Activated CD4-positive, CD25-positive, alpha-beta regulatory T cell treated with anti-CD3 and anti-CD28 coated beads, Interleukin-2, amount 50 U/mL, for 24 hours (primary cell): ENCODE results near the gene DMWD.
A peak's percentile ranks its signal among the peaks of the same experiment; 100 is the strongest.
"Not testable (repeated sequence)": the region's sequence is repeated elsewhere in the genome, so short reads cannot be mapped to it uniquely, and the experiment has no call there.

ENCODE experiments used
- ATAC-seq, 2 donors: fragments of 150-1000 bp; cut with Tn5 transposase; one replicate each; pipeline ENCODE4 v1.10.0; 2021; ENCODE audit warnings: mild to moderate bottlenecking in 1 of 2, moderate library complexity in 1 of 2

Gene DMWD

DNA sequence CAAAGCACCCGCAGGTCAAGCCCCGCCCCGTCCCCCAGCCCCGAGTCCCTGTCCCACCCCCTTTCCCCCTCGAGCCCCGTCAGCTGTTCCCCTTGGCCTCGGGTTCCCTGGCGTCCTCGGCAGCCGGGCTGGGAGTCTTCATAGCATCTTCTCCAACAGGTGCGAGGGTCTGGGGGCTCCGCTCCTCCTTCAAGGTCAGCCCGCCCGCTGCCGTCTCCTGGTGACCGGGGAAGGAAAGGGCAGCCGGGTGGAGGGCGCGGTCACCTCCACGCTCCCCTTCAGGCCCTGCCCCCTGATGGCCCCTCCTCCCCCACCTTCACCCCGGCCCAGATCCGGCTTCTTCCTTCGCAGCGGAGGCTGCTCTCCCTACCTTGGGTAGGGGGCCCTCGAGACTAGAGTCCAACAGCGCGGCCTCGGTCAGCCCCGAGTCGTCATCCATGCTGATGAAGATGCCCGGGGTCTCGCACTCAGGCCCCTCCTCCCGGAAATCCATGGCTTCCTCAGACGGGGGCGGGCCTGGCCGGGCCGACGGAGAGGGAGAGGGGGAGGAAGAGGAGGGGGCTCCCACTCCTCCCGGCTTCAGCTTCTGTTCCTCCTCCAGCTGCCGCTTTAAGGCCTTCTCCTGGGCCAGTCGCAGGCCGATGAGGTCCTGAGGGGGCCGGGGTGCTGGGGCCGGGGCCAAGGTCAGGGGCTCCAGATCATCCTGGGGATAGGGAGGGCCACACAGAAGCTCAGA, 23.0 kb upstream of the DMWD start:
- no peak for ATAC-seq

GRCh38 chr19:45814851-45815480, 22.3 kb upstream of the DMWD start, which contains the start of gene RSPH6A:
TSS of gene RSPH6A (minus strand) at chr19:45815308. CDS start at chr19:45815176, 132 bp downstream.
- ATAC-seq = no peak

- no peak for ATAC-seq
Measured at GRCh38 chr19:45814166-45814780, 21.6 kb upstream of the DMWD start.

DNA sequence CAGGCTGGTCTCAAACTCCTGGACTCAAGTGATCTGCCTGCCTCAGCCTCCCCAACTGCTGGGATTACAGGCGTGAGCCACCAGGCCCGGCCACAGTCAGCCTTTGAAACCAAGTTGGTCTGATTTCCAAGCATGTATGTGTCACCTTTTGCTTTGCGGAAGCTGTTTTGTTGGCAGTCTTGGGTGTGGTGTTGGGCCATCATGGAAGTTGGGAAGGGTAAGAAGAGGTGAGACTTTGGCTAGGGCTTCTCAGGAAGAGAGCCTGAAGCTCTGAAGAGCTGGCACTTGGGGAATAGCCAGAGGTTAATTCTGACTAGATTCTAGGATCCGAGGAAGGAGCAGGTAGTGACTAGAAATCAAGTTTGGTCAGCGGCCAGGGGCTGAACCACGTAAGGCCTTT, 19.7 kb upstream of the DMWD start:
- no peak for ATAC-seq

GRCh38 chr19:45809643-45810159, 17.1 kb upstream of the DMWD start:
- peak; percentile 35 to 55 for ATAC-seq

DNA sequence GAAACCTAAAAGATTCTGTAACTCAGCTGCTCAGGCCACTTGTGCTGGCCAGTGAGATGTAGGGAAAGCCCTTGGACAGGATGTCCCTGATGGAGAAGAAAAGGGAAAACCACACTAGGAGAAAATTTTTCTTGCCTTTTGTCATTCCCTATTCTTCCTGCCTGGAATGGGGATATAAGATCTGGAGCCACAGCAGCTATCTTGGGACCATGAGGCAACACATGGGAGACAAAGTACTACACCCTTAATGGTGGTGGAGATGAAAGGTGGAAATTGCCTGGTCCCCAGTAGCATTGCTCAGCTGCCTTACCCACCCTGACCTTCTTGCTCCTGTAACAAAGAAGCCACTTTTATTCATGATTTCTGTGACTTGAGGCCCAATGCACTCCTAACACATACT, 13.1 kb upstream of the DMWD start:
- ATAC-seq = no peak

DNA sequence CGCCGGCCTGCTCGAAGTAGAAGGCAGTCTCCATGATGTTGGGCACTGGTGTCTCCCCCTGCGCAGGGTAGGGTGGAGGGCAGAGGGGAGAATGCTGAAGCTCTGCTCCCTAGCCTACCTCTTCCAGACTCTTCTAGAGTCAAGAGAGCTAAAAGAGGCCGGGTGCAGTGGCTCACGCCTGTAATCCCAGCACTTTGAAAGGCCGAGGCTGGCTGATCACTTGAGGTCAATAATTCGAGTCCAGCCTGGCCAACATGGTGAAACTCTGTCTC, 12.2 kb upstream of the DMWD start:
- ATAC-seq = no peak

DNA sequence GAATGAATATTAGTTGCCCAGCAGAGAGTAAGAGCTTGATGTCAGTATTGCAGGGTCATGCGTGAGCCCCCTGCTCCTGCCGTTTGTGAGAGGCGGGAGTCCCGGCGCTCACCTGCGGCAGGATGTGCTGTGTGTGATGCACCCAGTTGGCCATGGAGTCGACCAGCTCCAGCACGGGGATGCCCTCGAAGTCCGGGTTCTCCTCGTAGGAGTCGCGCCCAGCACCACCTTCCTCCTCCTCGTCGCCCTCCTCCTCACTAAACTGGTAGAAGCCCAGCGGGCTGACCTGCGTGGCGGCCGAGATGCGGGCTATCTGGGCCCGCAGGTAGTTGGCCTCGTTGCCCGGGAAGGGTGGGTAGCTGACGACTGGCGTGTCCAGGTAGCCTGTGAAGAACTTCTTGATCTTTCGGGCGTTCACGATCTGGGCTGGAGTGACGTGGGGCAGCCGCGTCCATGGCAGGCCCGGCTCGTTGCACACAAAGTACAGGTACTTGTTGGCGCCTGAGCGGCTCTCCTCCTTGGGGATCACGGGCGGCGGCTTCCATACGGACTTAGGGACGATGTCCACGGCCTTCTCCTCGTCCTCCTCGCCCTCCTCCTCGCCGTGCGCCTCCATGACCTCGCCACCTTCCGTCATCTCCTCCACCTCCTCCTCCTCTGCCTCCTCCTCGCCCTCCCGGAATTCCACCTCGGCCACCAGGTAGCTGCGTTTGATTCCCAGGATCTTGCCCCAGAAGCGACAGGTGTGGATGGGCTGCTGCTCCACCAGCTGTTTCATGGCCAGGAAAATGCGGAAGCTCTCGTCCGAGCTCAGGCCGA, 11.7 kb upstream of the DMWD start:
- ATAC-seq = no peak

DNA sequence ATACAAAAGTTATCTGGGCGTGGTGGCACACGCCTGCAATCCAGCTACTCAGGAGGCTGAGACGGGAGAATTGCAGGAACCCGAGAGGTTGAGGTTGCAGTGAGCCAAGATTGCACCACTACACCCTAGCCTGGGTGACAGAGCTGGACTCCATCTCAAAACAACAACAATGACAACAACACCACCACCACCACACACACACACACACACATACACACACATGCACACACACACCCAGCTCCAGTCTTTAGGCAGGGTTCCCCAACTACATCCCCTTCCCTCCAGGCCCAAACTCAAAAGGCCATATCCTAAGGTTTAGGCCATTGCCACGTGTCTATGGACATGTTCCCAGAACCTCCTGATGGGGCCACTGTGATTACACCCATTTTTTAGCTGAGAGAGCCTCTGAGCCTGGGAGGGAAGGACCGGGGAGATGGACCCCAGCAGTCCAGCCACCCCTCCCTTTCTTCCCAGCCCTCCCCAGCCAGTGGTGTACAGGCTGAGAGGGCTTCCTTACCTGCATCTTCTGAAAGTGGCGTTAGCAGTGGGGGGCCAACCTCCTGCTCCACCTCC, 9.0 kb upstream of the DMWD start:
- ATAC-seq = no peak

GRCh38 chr19:45800070-45800553, 7.5 kb upstream of the DMWD start:
- ATAC-seq = no peak

DNA sequence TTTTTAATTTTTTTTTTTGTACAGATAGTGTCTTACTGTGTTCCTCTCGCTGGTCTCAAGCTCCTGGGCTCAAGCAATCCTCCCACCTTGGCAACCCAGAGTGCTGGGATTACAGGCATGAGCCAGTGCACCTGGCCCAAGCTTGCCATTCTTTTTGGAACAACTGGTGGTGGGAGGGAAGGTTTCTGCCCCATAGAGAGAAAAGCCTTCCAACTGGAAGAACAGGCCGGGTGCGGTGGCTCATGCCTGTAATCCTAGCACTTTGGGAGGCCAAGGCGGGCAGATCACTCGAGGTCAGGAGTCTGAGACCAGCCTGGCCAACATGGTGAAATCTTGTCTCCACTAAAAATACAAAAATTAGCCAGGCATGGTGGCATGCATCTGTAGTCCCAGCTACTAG, 6.9 kb upstream of the DMWD start:
- ATAC-seq = not testable (repeated sequence)

- peak; percentile 74 to 76 for ATAC-seq
Measured at GRCh38 chr19:45798995-45799517, 6.4 kb upstream of the DMWD start.

DNA sequence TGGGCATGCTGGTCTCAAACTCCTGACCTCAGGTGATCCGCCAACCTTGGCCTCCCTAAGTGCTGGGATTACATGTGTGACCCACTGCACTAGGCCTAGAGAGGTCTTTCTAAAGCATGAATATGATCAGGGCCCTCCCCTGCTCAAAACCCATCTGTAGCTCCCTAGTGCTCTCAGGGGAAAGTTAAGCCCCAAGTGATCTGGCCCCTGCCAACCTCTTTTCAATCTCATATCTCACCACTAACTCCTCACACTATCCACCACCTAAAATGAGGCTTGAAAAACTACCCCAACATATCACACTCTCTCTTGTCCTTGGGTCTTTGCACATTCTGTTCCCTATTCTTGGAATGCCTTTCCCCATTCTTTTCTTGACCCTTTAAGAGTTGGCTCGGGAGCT, 2.0 kb upstream of the DMWD start:
- ATAC-seq = no peak

DNA sequence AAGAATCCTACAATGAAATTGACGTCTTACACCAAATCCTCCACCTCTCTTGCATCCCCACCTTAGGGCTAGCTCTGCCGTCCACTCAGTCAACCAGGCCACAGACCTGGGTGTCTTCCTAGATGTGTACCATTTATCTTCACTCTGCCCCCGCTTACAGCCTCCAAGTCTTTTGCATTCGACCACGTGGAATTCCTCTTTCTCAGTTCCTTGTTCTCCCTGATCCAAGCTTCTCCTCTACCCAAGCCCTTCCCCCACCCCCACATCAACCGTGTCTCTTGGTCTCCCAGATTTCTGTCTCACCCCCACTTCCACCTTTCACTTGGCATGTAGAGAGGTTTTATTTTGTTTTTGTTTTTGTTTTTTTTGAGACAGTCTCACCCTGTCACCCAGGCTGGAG, 1.2 kb upstream of the DMWD start:
- no peak for ATAC-seq

DNA sequence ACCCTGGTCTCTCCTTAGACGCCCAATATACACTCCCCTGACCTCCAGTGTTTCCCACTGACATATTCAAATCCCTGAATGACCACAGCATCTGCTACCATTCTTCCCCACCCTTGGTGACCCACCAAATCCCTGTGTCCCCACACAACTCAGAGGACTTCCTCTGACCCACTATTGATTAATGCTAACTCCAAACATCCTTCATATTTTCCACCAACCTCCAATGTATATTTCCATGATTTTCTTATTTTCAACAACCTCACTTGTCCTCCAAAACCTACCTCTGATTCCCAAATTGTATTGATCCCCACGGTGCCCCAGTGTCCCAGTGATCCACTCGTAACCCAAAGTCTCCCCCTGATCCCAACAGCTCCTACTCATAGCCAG, 526 bp upstream of the DMWD start:
- ATAC-seq = no peak

DNA sequence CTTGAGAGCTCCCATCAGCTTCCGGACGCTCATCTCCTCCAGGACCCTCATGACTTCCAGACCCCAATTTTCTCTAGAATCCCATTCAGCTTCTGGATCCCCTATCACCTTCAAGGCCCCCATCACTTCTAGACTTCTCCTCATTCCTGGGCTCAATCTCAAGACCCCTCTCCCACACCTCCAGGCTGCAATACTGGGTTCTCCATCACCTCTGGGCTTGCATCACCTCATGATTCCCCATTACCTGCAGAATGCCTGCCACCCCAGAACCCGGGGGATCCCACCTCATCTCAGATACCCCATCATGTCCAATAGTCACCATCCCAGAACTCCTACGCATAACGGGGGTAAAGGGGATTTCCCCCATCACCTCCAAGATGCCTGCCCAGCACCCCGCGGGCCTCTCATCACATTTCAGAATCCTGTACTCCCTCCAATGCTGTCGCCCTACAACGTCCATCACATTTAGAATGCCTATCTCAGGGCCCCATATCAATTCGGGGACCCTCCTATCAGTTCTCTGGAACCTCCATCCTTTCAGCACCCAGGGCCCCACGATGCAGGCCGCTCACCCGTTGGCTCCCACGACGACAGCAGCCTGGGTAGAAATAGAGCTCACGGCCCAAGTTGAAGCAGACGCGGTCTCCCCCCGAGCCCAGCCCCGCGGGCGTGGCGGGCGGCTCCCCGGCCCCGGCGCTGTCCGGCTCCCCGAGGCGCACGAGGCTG, 738 bp downstream of the DMWD start:
- ATAC-seq = peak in 1 of 2 donors; percentile 3

DNA sequence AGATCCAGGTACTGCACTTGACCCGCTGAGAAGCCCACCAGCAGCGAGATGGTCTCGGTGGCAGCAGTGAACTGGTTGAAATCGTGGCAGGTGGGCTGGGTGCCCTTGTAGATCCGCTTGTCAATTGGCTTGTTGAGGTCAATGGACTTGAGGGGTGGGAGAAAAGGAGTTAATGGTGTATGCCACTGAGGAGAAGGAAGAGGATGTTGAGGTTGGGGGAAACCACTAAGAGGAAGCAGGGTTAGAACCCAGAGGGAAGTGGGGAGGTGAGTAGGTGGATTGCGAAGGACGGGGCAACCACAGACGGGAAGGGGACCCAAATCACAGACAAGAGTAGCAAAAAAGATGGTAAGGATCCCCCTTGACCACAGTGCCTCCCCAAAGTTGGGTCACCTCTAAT, 1.7 kb downstream of the DMWD start:
- no peak for ATAC-seq

GRCh38 chr19:45789035-45789786, 3.4 kb downstream of the DMWD start:
- ATAC-seq = no peak

DNA sequence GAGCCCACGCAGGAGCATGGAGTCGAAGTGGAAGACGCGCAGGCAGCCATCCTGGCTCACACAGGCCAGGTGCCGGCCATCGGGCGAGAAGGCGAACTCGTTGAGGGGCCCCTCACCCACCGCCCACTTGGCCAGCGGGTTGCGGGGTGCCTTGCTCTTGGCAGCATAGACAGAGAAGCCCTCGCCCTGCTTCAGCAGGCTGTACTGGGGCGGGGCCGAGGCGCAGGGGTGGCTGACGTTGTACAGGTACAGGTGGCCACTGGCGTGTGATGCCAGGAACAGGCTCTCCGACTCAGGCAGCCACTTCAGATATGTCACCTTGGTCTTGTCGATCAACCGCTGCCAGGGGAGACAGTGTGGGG, 6.1 kb downstream of the DMWD start:
- no peak for ATAC-seq

- ATAC-seq = no peak
Measured at GRCh38 chr19:45785781-45786532, 6.7 kb downstream of the DMWD start.
